Esophagus squamous epithelium (tissue), 5 donors: ENCODE results near the gene FLNB. TPM values are rescaled to one million over a fixed set of nuclear protein-coding genes. Genes with fewer than 3 reads are reported as not detected.

ENCODE experiments used
- DNase-seq: peaks from one replicate; lab custom pipeline; 2025; lab: John Stamatoyannopoulos, UW
- H3K27ac ChIP-seq, 4 donors: fragments of 200-600 bp; sonication (generic); one replicate each; pipeline ENCODE4 v1.5.1; 2016 to 2019; ENCODE audit warnings: mild to moderate bottlenecking in 1 of 4
- H3K27me3 ChIP-seq, 4 donors: fragments of 200-600 bp; sonication (generic); 1 replicate in 3 of 4; 2 replicates in 1 of 4; pipeline versions ENCODE4 v1.5.1 to v1.6.0; 2017 to 2021; ENCODE audit warnings: antibody characterized with exemption in 1 of 4
- H3K36me3 ChIP-seq, 3 donors: fragments of 200-600 bp; sonication (generic); one replicate each; pipeline ENCODE4 v1.5.1; 2016 to 2019
- H3K4me1 ChIP-seq, 3 donors: fragments of 200-600 bp; sonication (generic); one replicate each; pipeline ENCODE4 v1.5.1; 2017 to 2019
- H3K4me3 ChIP-seq, 4 donors: fragments of 200-600 bp; sonication (generic); 1 replicate in 3 of 4; 2 replicates in 1 of 4; pipeline ENCODE4 v1.5.1; 2016 to 2019; ENCODE audit warnings: mild to moderate bottlenecking in 2 of 4, moderate library complexity in 1 of 4
- H3K9me3 ChIP-seq, 3 donors: fragments of 200-600 bp; sonication (generic); one replicate each; pipeline ENCODE4 v1.5.1; 2016 to 2019
- CTCF ChIP-seq, 6 experiments: fragments of 450-650 bp in 4 of 6; fragments of 200-600 bp in 2 of 6; sonication (generic) in 2 of 6; IDR thresholded peaks; one replicate each; pipeline ENCODE4 v1.5.1; 2016 to 2019; ENCODE audit warnings: antibody characterized with exemption in 6 of 6, mild to moderate bottlenecking in 4 of 6, moderate library complexity in 4 of 6
- POLR2A ChIP-seq, 4 donors: fragments of 450-650 bp; IDR thresholded peaks; one replicate each; pipeline ENCODE4 v1.6.1; 2017; ENCODE audit warnings: antibody characterized with exemption in 4 of 4, mild to moderate bottlenecking in 4 of 4, moderate library complexity in 3 of 4
- WGBS, 2 donors: methylation state at CpG; one replicate each; pipeline ENCODE4 v1.1.5; 2018; 5-methylcytosine and 5-hydroxymethylcytosine counted together
- intact Hi-C: fragments of 100-400 bp; cut with DNase I; formaldehyde crosslinking; loops from one replicate; pipeline ENCODE4 v1.15.0; 2022
- total RNA-seq, 4 donors: library from RNA; depleted of rRNA; stranded (reverse); fragments of >200 nt; gene quantifications; one replicate each; pipeline ENCODE4 v1.1.0, GENCODE V29; 2016
- donor health status: DM: yes; HTN: yes; CAD: no.

FLNB gene
- total RNA-seq, 4 donors from 2014 or later: 65.4 to 77.0 (median 71.5) TPM

GRCh38 chr3:57961177-57961827, 46.9 kb upstream of the FLNB start:
- TF ChIP-seq CTCF (IDR thresholded peaks at IDR 0.05) (no peak), POLR2A (IDR thresholded peaks at IDR 0.05) (no peak)
- Histone ChIP-seq H3K9me3 (no peaks in the 10 kb centered on the region), H3K27me3 (no peaks in the 10 kb centered on the region), H3K4me1 (peaks cover 18 to 47% (median 31%) of the 10 kb centered on the region in 3 donors), H3K4me3 (no peak overlapping the region), H3K27ac (peak overlapping the region in 1 of 4 donors; percentile 88), H3K36me3 (no peaks in the 10 kb centered on the region)
- intact Hi-C loops: no loop called here
- 55 to 70% methylated on average over 7 to 13 of the region's 21 CpGs for WGBS, 2 donors
- no peak for DNase-seq

GRCh38 chr3:57961828-57962447, 46.3 kb upstream of the FLNB start:
- H3K27ac ChIP-seq: peak overlapping the region in 1 of 4 donors; percentile 88
- no peak overlapping the region for H3K4me3 ChIP-seq
- no peaks in the 10 kb centered on the region for H3K27me3 ChIP-seq
- H3K4me1 ChIP-seq: peaks cover 15 to 47% (median 30%) of the 10 kb centered on the region in 3 donors
- no peaks in the 10 kb centered on the region for H3K9me3 ChIP-seq
- TF ChIP-seq POLR2A (IDR thresholded peaks at IDR 0.05): no peak
- TF ChIP-seq CTCF (IDR thresholded peaks at IDR 0.05): peak in 5 of 6 experiments; percentile 8 to 58 (median 23)
- no peak for DNase-seq
- H3K36me3 ChIP-seq: no peaks in the 10 kb centered on the region
- intact Hi-C loops: no loop called here
- 58 to 67% methylated on average over 4 to 5 of the region's 5 CpGs for WGBS, 2 donors

DNA sequence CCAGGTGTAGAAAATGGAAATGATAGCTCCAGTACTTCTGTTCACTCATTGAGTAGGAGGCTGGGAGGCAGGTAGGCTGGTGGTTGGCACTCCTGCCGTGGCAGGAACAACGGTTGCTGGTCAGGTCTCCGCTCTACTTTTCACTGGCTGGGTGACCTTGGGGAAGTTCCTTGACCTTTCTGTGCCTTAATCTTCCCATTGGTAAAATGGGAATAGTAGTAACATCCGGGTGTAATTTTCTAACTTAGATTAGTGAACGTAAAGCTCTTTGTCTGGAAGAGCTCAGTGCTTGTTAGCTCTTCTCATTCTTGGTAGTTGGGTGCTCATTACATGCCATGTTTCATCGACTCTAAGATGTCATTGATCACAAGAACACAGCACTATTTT, 45.8 kb upstream of the FLNB start:
- intact Hi-C loops: no loop called here
- 84 to 89% methylated on average over 6 of the region's 6 CpGs for WGBS, 2 donors
- no peak overlapping the region for H3K4me3 ChIP-seq
- H3K36me3 ChIP-seq: no peaks in the 10 kb centered on the region
- H3K9me3 ChIP-seq: no peaks in the 10 kb centered on the region
- DNase-seq: no peak
- H3K4me1 ChIP-seq: peaks cover 15 to 49% (median 31%) of the 10 kb centered on the region in 3 donors
- no peak for TF ChIP-seq CTCF (IDR thresholded peaks at IDR 0.05)
- TF ChIP-seq POLR2A (IDR thresholded peaks at IDR 0.05): no peak
- no peaks in the 10 kb centered on the region for H3K27me3 ChIP-seq
- H3K27ac ChIP-seq: peak overlapping the region in 1 of 4 donors; percentile 88

DNA sequence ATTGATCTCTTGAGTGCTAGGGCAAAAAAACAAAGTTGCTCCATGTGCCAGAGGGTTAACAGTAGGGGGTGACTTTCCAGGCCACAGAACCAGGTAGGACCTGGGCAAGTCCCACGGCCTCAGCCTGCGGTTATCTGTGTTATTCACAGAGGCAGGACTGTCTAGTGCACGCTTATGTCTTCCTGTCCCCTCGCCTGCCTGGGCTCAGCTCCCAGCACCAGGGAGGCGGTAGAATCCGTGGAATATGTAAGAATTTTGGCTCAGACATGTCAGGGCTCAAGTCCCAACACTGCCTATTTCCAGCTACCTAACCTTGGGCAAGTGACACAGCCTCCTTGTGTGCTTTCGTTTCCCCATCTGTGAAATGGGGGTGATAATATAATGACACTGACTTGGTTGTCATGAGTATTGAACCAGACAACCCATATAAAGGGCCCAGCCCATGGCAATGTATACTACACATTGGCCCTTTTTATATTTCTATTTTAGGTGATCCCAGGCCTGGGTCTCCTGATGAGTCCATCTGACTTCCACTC, 44.3 kb upstream of the FLNB start:
- Histone ChIP-seq H3K9me3 (no peaks in the 10 kb centered on the region), H3K36me3 (no peaks in the 10 kb centered on the region), H3K4me3 (no peak overlapping the region), H3K27me3 (no peaks in the 10 kb centered on the region), H3K4me1 (peaks cover 10 to 46% (median 24%) of the 10 kb centered on the region in 3 donors), H3K27ac (peak overlapping the region in 3 of 4 donors; percentile 1 to 41 (median 13))
- no peak for DNase-seq
- TF ChIP-seq CTCF (IDR thresholded peaks at IDR 0.05) (no peak), POLR2A (IDR thresholded peaks at IDR 0.05) (no peak)
- 43 to 45% methylated on average over 6 of the region's 7 CpGs for WGBS, 2 donors
- intact Hi-C loops: no loop called here

DNA sequence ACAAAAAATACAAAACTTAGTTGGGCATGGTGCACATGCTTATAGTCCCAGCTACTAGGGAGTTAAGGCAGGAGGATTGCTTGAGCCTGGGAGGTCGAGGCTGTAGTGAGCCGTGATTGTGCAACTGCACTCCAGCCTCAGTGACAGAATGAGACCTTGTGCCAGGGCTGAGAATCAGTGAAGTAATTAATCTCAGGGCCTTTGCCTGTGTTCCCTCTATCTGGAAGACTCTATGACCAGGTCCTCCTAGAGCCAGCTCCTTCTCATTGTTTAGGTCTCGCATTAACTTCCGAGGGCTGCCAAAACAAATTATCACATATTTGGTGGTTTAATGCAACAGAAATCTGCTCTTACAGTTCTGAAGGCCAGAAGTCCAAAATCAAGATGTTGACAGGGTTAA, 41.4 kb upstream of the FLNB start:
- H3K9me3 ChIP-seq: no peaks in the 10 kb centered on the region
- no peaks in the 10 kb centered on the region for H3K27me3 ChIP-seq
- no peak for DNase-seq
- 18 to 27% methylated on average over 4 of the region's 4 CpGs for WGBS, 2 donors
- TF ChIP-seq POLR2A (IDR thresholded peaks at IDR 0.05): no peak
- H3K36me3 ChIP-seq: no peaks in the 10 kb centered on the region
- no peak overlapping the region for H3K4me3 ChIP-seq
- H3K4me1 ChIP-seq: peaks cover 8 to 39% (median 26%) of the 10 kb centered on the region in 3 donors
- peak overlapping the region in 2 of 4 donors; percentile 11 to 19 for H3K27ac ChIP-seq
- intact Hi-C loops: no loop called here
